CD4-positive, alpha-beta T cell treated with Interleukin-1 beta for 1 hour (primary cell): ENCODE results near the gene TEX38.
A peak's percentile ranks its signal among the peaks of the same experiment; 100 is the strongest.
"Not testable (repeated sequence)": the region's sequence is repeated elsewhere in the genome, so short reads cannot be mapped to it uniquely, and the experiment has no call there.

Source experiments
- DNase-seq, 2 donors: peaks; one replicate each; pipeline ENCODE4 v3.0.0-alpha.2; 2020 to 2022

TEX38 gene

GRCh38 chr1:46656643-46657042 is 15.0 kb upstream of the TEX38 start:
- no peak for DNase-seq

DNA sequence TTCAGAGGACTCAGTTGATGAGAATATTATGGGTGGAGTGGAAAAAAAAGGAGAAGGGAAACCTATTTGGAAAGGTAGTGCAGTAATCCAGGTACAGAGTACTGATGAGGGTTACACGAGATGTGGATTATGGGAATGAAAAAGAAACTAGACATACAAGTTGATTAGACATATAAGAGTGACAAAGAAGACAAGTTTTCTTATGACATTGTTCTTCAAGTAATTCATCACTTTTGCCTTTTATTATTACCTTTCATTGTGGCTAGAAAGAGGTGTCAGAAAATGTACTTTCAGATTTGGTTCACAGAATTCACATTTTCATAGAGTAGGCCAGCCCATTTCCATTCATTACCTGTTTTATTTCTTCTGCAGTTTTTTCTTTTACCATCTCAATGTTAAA is 13.9 kb upstream of the TEX38 start:
- no peak for DNase-seq

- DNase-seq, result no peak
Observed at GRCh38 chr1:46659307-46659870, 12.3 kb upstream of the TEX38 start.

GRCh38 chr1:46660116-46660515 is 11.5 kb upstream of the TEX38 start:
- DNase-seq, result not testable (repeated sequence)

DNA sequence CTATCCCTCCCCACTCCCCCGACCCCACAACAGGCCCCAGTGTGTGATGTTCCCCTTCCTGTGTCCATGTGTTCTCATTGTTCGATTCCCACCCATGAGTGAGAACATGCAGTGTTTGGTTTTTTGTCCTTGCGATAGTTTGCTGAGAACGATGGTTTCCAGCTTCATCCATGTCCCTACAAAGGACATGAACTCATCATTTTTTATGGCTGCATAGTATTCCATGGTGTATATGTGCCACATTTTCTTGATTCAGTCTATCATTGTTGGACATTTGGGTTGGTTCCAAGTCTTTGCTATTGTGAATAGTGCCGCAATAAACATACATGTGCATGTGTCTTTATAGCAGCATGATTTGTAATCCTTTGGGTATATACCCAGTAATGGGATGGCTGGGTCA is 8.7 kb upstream of the TEX38 start:
- not testable (repeated sequence) for DNase-seq

DNA sequence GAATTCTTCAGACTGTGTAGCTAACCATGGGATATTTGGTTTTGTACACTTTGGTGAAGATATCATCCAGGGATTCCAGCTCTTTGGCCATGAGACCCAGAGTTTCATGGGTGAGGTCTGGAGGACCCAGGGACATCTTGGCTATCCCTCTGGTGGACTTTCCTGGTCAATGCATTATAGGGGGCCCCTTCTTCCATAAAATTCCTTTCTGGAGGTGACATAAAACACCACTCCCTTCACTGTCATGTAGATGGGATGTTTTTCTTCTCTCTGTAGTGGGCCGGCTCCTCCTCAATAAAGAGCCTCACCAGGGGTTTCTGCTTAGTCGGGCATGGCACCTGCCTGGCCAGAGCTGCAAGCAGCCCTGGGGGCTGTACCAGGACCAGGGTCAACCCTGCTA is 5.7 kb upstream of the TEX38 start:
- DNase-seq, result no peak

DNA sequence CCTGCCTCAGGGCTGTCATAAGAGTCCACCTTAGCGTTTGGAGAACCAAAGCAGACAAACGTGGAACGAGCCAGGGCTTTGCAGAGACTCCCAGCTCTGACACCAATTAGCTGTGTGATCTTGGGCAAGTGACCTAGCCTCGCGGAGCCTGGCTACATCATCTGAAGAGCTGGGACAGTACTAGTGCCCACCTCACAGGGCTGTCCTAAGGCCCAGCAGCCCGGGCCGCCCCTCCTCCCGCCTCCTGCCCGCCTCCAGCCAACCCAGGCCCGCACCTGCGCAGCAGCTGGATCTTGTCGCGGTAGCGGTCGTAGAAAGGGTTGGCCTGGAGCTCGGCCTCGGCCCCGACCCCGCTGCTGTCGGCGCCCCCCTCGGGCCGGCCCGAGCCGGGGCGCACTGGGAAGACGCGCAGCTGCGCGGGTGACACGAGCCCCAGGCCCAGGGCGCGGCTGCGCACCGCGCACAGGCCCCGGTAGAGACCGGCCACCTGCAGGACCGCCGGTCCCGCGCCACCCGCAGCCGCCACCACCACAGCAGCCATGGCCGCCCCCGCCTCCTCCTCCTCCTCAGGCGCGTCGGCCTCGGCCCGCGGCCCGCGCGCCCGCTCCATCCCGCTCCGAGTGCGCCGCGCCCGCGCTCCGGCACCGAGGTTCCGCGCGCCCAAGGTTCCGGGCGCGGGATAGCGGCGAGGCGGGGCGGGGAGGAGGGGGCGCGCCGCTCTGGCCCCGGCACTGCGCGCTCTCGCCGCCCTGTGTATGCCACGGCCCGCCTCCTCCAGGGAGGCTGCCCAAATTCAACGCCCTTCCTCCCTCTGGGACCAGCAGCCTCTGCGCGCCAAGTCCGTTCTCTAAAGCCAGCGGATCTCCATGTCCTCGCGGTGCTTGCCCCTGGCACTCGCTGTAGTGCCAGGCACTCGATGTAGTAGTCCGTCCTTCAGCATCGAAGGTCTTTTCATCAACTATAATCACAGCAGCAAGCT is 3.6 kb upstream of the TEX38 start, which contains the start of gene ATPAF1:
TSS of gene ATPAF1 (minus strand) at position 583 of the 979 bp plus-strand sequence. CDS start at position 541, 42 bp downstream.
- peak; percentile 68 to 72 for DNase-seq

DNA sequence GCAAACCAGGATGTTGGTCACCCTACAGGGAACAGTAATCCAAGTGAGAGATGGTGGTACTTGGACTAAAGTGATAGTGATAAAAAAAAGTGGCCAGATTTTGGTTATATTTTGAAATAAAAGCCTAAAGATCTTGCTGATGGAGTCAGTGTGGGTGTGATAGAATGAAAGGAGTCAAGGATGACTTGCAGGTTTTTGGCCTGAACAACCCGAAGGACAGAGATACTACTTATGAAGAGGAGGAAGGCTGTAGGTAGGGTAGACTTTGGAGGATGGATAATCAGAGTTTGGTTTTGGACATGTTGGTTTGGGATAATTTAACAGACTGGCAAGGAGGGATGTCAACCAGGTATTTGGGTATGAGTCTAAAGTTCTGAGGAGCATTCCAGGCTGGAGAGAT is 1.5 kb upstream of the TEX38 start:
- DNase-seq, result no peak

DNA sequence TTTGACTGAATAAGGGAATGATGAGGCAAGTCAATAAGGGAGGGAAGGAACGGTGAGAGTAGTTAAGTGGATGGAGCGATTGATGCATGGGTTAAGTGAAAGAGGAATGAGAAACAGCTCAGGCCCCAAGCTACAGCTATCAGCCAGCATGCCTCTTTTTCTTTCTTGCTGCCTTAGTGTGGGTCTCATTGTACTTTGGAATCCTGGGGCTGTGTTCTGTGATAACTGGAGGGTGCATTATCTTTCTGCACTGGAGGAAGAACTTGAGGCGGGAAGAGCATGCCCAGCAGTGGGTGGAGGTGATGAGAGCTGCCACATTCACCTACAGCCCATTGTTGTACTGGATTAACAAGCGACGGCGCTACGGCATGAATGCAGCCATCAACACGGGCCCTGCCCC is 1.0 kb downstream of the TEX38 start:
- no peak for DNase-seq

- no peak for DNase-seq
Observed at GRCh38 chr1:46673749-46674182, 2.1 kb downstream of the TEX38 start.

- DNase-seq, result peak in 1 of 2 donors; percentile 45
Observed at GRCh38 chr1:46675549-46676314, 4.1 kb downstream of the TEX38 start.

- DNase-seq, result no peak
Observed at GRCh38 chr1:46676531-46676930, 4.9 kb downstream of the TEX38 start.

DNA sequence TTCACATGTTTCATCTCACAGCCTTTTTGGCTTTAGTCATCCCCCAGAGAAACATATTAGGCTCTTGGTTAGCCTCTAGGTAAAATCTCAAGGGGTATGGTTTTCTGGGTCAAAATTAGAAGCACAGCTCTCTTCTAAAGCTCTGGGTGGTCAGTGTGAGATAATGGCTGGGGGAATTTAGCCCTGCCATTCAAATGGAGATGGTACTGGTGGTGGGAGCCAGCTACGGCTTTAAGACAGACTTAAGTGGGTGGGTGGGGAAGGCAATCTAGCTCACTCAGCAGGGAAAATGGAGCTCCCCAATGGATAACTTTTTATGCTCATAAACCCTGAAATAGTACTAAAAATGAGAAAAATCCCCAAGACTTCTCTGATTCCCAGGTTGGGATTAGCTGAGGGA is 5.7 kb downstream of the TEX38 start:
- DNase-seq, result no peak

GRCh38 chr1:46679789-46680573 is 8.3 kb downstream of the TEX38 start:
- DNase-seq, result no peak

- no peak for DNase-seq
Observed at GRCh38 chr1:46681333-46682034, 9.8 kb downstream of the TEX38 start.

DNA sequence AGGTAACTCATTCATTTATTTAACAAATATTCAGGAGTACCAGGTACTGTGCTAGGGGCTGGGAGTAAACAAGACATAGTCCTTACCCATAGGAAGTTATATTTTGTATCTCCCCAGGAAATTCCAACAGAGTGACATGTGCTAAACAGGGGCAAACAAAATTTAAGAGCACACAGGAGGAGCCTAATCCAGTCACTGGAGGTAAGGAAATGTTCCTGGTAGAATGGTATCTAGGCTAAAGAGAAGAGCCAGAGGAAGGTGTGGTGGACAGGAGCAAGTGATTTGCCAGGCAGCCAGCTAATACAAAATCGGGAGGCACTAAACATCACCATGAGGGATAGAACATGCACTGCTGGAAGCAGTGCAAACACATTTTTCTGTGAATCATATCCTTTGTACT is 10.4 kb downstream of the TEX38 start:
- no peak for DNase-seq

DNA sequence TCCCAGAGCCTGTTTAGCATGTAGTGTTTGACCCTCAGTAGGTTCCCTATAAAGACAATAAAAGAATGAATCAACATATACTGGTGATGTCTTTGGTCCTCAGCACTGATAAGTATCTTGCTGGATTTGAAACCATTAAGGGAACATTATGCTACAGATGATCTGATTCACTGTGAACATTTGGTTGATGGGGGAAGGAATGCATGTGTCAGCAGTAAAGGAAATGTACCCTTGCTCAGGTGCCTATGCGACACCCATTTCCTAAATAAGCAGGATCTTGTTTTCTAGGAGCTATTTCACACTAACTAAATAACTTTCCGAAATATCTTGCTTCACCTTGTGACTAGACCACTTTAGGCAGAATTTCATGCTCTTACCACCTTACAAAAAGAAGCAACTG is 13.0 kb downstream of the TEX38 start:
- no peak for DNase-seq

DNA sequence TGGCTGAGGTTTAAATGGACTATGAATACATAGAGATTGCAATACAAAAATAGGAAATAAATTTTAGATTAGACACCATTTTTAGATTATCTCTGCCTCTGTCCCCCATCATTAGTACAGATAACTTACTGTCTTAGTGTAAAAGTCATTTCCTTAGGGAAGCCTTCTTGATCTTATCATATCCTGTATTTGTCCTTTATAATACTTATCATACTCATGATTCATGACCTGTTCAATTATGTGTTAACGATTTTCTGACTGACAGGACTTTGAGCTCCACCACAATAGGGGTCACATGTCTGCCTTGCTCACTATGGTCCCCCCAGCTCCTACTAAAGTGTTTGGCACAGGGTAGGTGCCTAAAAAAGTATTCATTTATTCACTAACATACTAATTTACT is 14.6 kb downstream of the TEX38 start:
- no peak for DNase-seq

DNA sequence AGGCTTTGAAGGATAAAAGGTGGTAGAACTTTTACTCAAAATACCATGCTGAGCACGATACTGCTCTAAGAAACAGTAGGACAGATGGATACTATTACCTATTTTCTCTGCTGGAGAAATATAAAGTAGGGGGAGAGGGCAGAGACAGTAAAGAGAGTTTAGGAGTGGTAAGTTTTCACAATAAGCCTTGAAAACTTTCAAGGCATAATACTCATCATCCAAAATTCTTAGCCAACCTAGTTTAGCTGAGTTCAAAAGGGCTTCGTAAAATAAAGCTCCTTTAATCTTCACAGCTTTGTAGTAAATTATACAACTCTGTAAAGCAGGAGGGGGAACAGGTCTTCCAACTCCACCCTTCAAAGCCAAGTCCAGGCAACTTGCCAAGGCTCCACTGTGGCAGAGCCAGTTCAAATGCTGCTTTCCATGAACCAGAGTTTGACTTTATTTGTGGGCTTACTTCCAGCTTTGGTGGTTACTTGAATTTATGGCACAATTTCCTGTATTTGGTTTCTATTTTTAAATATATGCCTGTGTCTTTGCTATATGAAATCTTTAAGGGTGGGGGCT is 15.5 kb downstream of the TEX38 start:
- DNase-seq, result no peak

DNA sequence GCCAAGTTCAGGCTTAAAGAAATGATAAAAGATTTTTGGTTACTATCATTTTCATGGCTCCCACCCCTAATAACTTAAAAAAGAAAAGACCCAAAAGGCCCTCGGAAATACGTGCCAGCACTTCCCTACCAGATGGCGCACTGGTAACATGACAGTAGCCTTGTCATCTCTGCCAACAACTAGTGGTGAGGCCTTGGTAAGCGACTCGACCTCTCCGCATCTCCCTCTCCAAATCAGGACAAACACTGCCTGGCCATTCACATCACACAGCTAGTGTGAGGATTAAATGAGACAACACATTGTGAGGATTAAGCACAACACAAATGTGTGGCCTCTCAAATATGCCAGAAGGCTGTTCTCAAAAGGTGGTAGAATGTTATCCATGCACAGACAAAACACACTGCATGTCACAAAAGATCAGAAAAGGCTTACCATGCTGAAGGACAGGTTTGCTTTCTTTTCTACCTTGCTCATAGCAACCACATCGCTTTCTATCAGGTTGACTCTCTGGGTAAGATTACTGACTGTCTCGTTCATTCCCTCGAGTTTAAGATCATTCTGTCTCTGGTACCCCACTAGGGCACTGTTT is 16.4 kb downstream of the TEX38 start:
- no peak for DNase-seq

GRCh38 chr1:46689356-46689755 is 17.7 kb downstream of the TEX38 start:
- DNase-seq, result no peak
